Natural killer cell (primary cell): ENCODE results near the gene EXD1. TPM values are rescaled to one million over a fixed set of nuclear protein-coding genes. Genes with fewer than 3 reads are reported as not detected.

Source experiments
- ATAC-seq, 3 donors: fragments of 150-1000 bp in 2 of 3; fragments of 200-7000 bp in 1 of 3; cut with Tn5 transposase; 1 replicate in 1 of 3; 2 replicates in 2 of 3; pipeline ENCODE4 v1.10.0; 2021; ENCODE audit warnings: mild to moderate bottlenecking in 2 of 3, moderate library complexity in 2 of 3
- DNase-seq, 2 donors: peaks; one replicate each; pipeline versions ENCODE4 v3.0.0 to v3.0.0-alpha.2; 2013 to 2021; ENCODE audit warnings: mixed read lengths in 1 of 2
- H3K27ac ChIP-seq: one replicate; pipeline ENCODE4 v1.5.1; 2013; ENCODE audit warnings: mild to moderate bottlenecking, low read length
- H3K27me3 ChIP-seq: one replicate; pipeline ENCODE4 v1.6.1; 2013; ENCODE audit warnings: low read length; ENCODE audit not compliant: control insufficient read depth, insufficient read depth
- H3K36me3 ChIP-seq: one replicate; pipeline ENCODE4 v1.6.1; 2013; ENCODE audit warnings: low read length; ENCODE audit not compliant: control insufficient read depth, insufficient read depth
- H3K4me1 ChIP-seq: one replicate; pipeline ENCODE4 v1.6.1; 2013; ENCODE audit warnings: low read length; ENCODE audit not compliant: control insufficient read depth, insufficient read depth
- H3K4me3 ChIP-seq: one replicate; pipeline ENCODE4 v1.5.1; 2013; ENCODE audit warnings: low read length
- H3K9me3 ChIP-seq: one replicate; pipeline ENCODE4 v1.6.1; 2013; ENCODE audit warnings: low read length; ENCODE audit not compliant: control insufficient read depth, insufficient read depth
- H3K27ac Mint-ChIP-seq, 2 donors: one replicate each; pipeline ENCODE4 v1.8.0; 2022; ENCODE audit warnings: mild to moderate bottlenecking in 2 of 2, mixed read lengths in 2 of 2, moderate library complexity in 1 of 2
- H3K27me3 Mint-ChIP-seq, 2 donors: one replicate each; pipeline ENCODE4 v1.8.0; 2022; ENCODE audit warnings: low read depth in 2 of 2, mixed read lengths in 2 of 2
- H3K36me3 Mint-ChIP-seq: one replicate; pipeline ENCODE4 v1.8.0; 2022; ENCODE audit warnings: mixed read lengths
- H3K4me1 Mint-ChIP-seq, 2 donors: one replicate each; pipeline ENCODE4 v1.8.0; 2022; ENCODE audit warnings: mixed read lengths in 2 of 2
- H3K4me3 Mint-ChIP-seq: one replicate; pipeline ENCODE4 v1.8.0; 2022; ENCODE audit warnings: mild to moderate bottlenecking, moderate library complexity, mixed read lengths
- H3K9me3 Mint-ChIP-seq, 2 donors: one replicate each; pipeline ENCODE4 v1.8.0; 2022; ENCODE audit warnings: mixed read lengths in 2 of 2
- WGBS: methylation state at CpG from one replicate; pipeline ENCODE4 v1.1.7; 2013; ENCODE audit warnings: missing lambda C conversion rate; ENCODE audit not compliant: insufficient coverage; 5-methylcytosine and 5-hydroxymethylcytosine counted together
- intact Hi-C: fragments of 100-400 bp; cut with micrococcal nuclease; formaldehyde crosslinking; loops from one replicate; pipeline ENCODE4 v1.14.2; 2022
- total RNA-seq, 4 donors: library from RNA; stranded (reverse); fragments of 120-200 nt in 1 of 4; gene quantifications; one replicate each; pipeline versions ENCODE4 v1.2.3 to v1.2.4, GENCODE V29; 2013 to 2022
- TF ChIP-seq, protein P1 (sequence below): fragments of 200-600 bp; IDR thresholded peaks from one replicate; pipeline ENCODE4 v1.8.0; 2022; ENCODE audit warnings: antibody characterized with exemption

EXD1 gene
- total RNA-seq, 3 donors from 2014 or later (not counting 1 experiment from before 2014, with no cell fraction given): not detected

DNA sequence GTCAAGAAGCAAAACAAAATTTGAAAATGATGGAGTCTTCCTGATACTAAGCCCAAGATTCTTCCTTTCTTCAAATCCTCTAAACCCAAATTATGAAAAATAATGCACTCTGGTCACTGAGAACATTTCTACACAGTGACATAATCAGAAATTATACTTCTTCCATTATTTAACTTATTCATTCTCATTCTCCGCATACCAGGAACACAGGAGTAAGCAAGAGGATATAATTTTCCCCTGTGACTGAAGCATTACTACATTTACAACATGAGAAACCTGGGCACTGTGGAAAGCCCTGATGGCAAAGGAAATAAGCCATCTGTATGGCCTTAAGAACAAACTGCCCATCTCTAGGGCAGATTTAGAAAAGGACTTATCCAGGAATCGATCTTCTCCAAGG lies 47.0 kb downstream of the EXD1 start:
- Mint-ChIP-seq H3K9me3 (no peaks in the 10 kb centered on the region), H3K36me3 (no peaks in the 10 kb centered on the region), H3K4me3 (no peak overlapping the region), H3K4me1 (no peaks in the 10 kb centered on the region), H3K27ac (no peak overlapping the region), H3K27me3 (no peaks in the 10 kb centered on the region)
- no peaks in the 10 kb centered on the region for H3K9me3 ChIP-seq
- H3K27me3 ChIP-seq: no peaks in the 10 kb centered on the region
- 69% methylated on average over 2 of the region's 2 CpGs for WGBS
- H3K4me1 ChIP-seq: no peaks in the 10 kb centered on the region
- intact Hi-C loops: loop anchor here (5.0 kb wide), 1 partner anchor 326 kb away; no protein-coding TSS in a partner anchor
- H3K27ac ChIP-seq: no peak overlapping the region
- no peaks in the 10 kb centered on the region for H3K36me3 ChIP-seq
- TF ChIP-seq, protein P1, sequence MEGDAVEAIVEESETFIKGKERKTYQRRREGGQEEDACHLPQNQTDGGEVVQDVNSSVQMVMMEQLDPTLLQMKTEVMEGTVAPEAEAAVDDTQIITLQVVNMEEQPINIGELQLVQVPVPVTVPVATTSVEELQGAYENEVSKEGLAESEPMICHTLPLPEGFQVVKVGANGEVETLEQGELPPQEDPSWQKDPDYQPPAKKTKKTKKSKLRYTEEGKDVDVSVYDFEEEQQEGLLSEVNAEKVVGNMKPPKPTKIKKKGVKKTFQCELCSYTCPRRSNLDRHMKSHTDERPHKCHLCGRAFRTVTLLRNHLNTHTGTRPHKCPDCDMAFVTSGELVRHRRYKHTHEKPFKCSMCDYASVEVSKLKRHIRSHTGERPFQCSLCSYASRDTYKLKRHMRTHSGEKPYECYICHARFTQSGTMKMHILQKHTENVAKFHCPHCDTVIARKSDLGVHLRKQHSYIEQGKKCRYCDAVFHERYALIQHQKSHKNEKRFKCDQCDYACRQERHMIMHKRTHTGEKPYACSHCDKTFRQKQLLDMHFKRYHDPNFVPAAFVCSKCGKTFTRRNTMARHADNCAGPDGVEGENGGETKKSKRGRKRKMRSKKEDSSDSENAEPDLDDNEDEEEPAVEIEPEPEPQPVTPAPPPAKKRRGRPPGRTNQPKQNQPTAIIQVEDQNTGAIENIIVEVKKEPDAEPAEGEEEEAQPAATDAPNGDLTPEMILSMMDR: no peak
- DNase-seq (no peak), ATAC-seq (no peak)
- no peak overlapping the region for H3K4me3 ChIP-seq

DNA sequence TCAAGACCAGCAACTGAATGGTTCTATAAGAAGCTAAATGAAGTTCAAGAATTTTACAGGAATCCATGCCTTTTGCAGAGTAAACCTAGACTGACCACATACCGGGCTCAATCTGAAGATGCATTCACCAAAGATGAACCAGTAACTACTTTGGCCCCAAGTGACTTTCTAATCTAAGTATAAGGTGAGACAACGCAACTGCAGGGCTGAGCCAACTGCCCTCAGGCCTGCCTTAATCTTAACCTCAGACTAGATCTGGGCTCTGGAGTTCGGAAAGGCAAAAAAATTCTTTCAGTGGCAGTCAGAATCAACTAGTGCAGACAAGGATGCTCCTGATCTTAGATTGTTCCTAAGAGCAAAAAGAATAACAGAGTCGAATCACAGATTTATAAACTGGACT lies 48.3 kb downstream of the EXD1 start:
- 84% methylated on average over 4 of the region's 4 CpGs for WGBS
- Mint-ChIP-seq H3K36me3 (no peaks in the 10 kb centered on the region), H3K9me3 (no peaks in the 10 kb centered on the region), H3K4me3 (no peak overlapping the region), H3K4me1 (no peaks in the 10 kb centered on the region), H3K27ac (no peak overlapping the region), H3K27me3 (no peaks in the 10 kb centered on the region)
- H3K4me3 ChIP-seq: no peak overlapping the region
- no peaks in the 10 kb centered on the region for H3K9me3 ChIP-seq
- no peak overlapping the region for H3K27ac ChIP-seq
- intact Hi-C loops: loop anchor here (5.0 kb wide), 1 partner anchor 325 kb away; no protein-coding TSS in a partner anchor
- DNase-seq: no peak
- TF ChIP-seq, protein P1: no peak
- H3K27me3 ChIP-seq: no peaks in the 10 kb centered on the region
- H3K36me3 ChIP-seq: no peaks in the 10 kb centered on the region
- H3K4me1 ChIP-seq: no peaks in the 10 kb centered on the region
- ATAC-seq: no peak

DNA sequence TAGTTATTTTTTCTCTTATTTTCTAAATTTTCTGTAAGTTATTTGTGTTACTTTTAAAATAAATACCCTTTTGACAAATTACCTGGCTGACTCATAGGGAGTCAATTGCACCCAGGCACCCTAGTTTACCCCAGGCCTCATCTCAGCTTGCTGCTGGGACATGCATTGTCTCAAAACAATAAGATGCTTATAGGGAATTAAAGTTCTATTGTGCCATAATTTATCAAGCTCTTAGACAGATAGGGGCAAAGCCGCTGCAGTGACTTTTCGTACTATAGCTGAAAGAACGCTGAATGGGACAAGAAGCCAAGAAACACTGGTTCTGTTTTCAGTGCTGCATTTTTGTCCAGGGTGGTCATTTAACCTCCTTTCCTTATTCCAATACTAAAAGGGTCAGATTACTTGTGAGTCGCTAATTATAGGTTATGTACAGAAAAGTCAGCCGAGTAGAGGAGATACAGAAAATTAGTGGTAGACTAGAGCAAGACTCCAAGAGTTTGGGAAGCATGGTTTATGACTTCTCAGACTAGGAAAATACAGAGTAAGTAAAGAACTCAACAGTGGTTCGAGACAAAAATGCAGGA lies 50.3 kb downstream of the EXD1 start:
- no peaks in the 10 kb centered on the region for H3K36me3 Mint-ChIP-seq
- WGBS: 93% methylated on average over 6 of the region's 6 CpGs
- ATAC-seq (no peak), DNase-seq (no peak)
- H3K9me3 Mint-ChIP-seq: no peaks in the 10 kb centered on the region
- no peak overlapping the region for H3K27ac Mint-ChIP-seq
- intact Hi-C loops: loop anchor here (5.0 kb wide), 1 partner anchor 323 kb away; no protein-coding TSS in a partner anchor
- no peaks in the 10 kb centered on the region for H3K36me3 ChIP-seq
- TF ChIP-seq, protein P1: no peak
- H3K9me3 ChIP-seq: no peaks in the 10 kb centered on the region
- H3K4me3 ChIP-seq: no peak overlapping the region
- H3K27me3 Mint-ChIP-seq: peaks cover 0 to 2% of the 10 kb centered on the region in 2 donors
- H3K4me3 Mint-ChIP-seq: no peak overlapping the region
- H3K4me1 ChIP-seq: no peaks in the 10 kb centered on the region
- H3K27me3 ChIP-seq: no peaks in the 10 kb centered on the region
- no peaks in the 10 kb centered on the region for H3K4me1 Mint-ChIP-seq
- H3K27ac ChIP-seq: no peak overlapping the region

DNA sequence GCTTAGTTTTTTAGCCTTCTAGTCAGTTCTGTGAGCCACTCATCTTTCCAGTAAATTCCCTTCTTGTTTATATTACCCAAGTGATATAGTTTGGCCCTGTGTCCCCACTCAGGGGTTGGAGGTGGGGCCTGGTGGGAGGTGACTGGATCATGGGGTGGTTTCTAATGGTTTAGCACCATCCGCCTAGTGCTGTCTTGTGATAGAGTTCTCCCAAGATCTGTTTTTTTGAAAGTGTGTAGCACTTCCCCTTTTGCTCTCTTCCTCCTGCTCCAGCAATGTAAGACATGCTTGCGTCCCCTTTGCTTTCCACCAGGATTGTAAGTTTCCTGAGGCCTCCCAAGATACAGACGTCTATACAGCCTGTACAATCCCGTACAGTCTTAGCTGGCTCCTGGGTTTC lies 60.8 kb downstream of the EXD1 start:
- no peak overlapping the region for H3K27ac Mint-ChIP-seq
- Histone ChIP-seq H3K36me3 (no peaks in the 10 kb centered on the region), H3K27me3 (no peaks in the 10 kb centered on the region), H3K4me3 (no peak overlapping the region), H3K9me3 (no peaks in the 10 kb centered on the region), H3K27ac (no peak overlapping the region), H3K4me1 (no peaks in the 10 kb centered on the region)
- intact Hi-C loops: no loop called here
- H3K36me3 Mint-ChIP-seq: no peaks in the 10 kb centered on the region
- H3K4me1 Mint-ChIP-seq: no peaks in the 10 kb centered on the region
- DNase-seq (no peak), ATAC-seq (no peak)
- H3K4me3 Mint-ChIP-seq: no peak overlapping the region
- H3K27me3 Mint-ChIP-seq: peaks cover 0 to 6% of the 10 kb centered on the region in 2 donors
- whole genome bisulfite sequencing: 60% methylated on average over 4 of the region's 4 CpGs
- TF ChIP-seq, protein P1: no peak
- no peaks in the 10 kb centered on the region for H3K9me3 Mint-ChIP-seq
